Glutamatergic neuron (in vitro differentiated cells): ENCODE data around the gene RSPO4. TPM values are rescaled to one million over a fixed set of nuclear protein-coding genes. Genes with fewer than 3 reads are reported as not detected.

Experiments
- DNase-seq: peaks from one replicate; pipeline ENCODE4 v3.0.0; 2022
- H3K27ac Mint-ChIP-seq: one replicate; pipeline ENCODE4 v1.8.0; 2020; ENCODE audit warnings: mild to moderate bottlenecking, mixed read lengths, inconsistent platforms; ENCODE audit not compliant: unreplicated experiment
- H3K27me3 Mint-ChIP-seq: one replicate; pipeline ENCODE4 v1.8.0; 2020; ENCODE audit warnings: mild to moderate bottlenecking, moderate library complexity, mixed read lengths, inconsistent platforms; ENCODE audit not compliant: unreplicated experiment
- H3K36me3 Mint-ChIP-seq: one replicate; pipeline ENCODE4 v1.8.0; 2020; ENCODE audit warnings: mild to moderate bottlenecking, mixed read lengths, inconsistent platforms; ENCODE audit not compliant: unreplicated experiment
- H3K4me1 Mint-ChIP-seq: one replicate; pipeline ENCODE4 v1.8.0; 2020; ENCODE audit warnings: mild to moderate bottlenecking, low read depth, mixed read lengths, inconsistent platforms; ENCODE audit not compliant: unreplicated experiment
- H3K4me3 Mint-ChIP-seq: one replicate; pipeline ENCODE4 v1.8.0; 2020; ENCODE audit warnings: mild to moderate bottlenecking, mixed read lengths, inconsistent platforms; ENCODE audit not compliant: unreplicated experiment
- H3K9me3 Mint-ChIP-seq: one replicate; pipeline ENCODE4 v1.8.0; 2020; ENCODE audit warnings: mild to moderate bottlenecking, moderate library complexity, mixed read lengths, inconsistent platforms; ENCODE audit not compliant: unreplicated experiment
- total RNA-seq: library from RNA; stranded (reverse); fragmentation: NEBNext Ultra II Directional; extraction: Animal tissue kit (Norgen Biotek cat#: 25700); gene quantifications from one replicate; pipeline ENCODE4 v1.2.1, GENCODE V29; 2021; ENCODE audit not compliant: unreplicated experiment
- TF ChIP-seq, protein P1 (sequence below): fragments of 200-600 bp; sonication (generic); IDR thresholded peaks from one replicate; pipeline ENCODE4 v1.5.0; 2021; ENCODE audit not compliant: partially characterized antibody, unreplicated experiment

RSPO4 gene
- total RNA-seq, 1 donor from 2014 or later = 0.86 TPM

DNA sequence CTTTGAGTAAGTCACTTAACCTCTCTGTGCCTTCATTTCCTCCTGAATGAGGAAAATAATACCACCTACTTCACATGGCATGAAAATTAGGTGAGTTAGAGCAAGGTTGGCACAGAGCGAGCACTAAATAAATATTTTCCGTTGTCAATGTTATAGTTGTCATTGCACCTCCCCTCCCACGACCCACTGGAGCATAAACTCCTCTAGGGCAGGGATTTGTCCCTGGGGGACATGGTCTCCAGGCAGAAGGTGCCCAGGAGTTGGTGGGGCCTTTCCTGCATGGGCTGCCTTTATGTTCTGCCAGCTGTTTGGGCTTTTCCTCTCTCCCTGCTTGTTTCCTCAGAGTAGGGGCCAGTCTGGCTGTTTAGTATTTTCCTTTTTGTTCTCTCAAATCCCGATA lies 84.7 kb downstream of the RSPO4 start:
- DNase-seq = no peak
- peaks cover 21% of the 10 kb centered on the region for H3K27me3 Mint-ChIP-seq
- peaks cover 10% of the 10 kb centered on the region for H3K9me3 Mint-ChIP-seq
- peaks cover 25% of the 10 kb centered on the region for H3K4me1 Mint-ChIP-seq
- no peak overlapping the region for H3K4me3 Mint-ChIP-seq
- TF ChIP-seq, protein P1, sequence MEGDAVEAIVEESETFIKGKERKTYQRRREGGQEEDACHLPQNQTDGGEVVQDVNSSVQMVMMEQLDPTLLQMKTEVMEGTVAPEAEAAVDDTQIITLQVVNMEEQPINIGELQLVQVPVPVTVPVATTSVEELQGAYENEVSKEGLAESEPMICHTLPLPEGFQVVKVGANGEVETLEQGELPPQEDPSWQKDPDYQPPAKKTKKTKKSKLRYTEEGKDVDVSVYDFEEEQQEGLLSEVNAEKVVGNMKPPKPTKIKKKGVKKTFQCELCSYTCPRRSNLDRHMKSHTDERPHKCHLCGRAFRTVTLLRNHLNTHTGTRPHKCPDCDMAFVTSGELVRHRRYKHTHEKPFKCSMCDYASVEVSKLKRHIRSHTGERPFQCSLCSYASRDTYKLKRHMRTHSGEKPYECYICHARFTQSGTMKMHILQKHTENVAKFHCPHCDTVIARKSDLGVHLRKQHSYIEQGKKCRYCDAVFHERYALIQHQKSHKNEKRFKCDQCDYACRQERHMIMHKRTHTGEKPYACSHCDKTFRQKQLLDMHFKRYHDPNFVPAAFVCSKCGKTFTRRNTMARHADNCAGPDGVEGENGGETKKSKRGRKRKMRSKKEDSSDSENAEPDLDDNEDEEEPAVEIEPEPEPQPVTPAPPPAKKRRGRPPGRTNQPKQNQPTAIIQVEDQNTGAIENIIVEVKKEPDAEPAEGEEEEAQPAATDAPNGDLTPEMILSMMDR = no peak
- peaks cover 4% of the 10 kb centered on the region for H3K36me3 Mint-ChIP-seq
- peak overlapping the region; percentile 17 for H3K27ac Mint-ChIP-seq

DNA sequence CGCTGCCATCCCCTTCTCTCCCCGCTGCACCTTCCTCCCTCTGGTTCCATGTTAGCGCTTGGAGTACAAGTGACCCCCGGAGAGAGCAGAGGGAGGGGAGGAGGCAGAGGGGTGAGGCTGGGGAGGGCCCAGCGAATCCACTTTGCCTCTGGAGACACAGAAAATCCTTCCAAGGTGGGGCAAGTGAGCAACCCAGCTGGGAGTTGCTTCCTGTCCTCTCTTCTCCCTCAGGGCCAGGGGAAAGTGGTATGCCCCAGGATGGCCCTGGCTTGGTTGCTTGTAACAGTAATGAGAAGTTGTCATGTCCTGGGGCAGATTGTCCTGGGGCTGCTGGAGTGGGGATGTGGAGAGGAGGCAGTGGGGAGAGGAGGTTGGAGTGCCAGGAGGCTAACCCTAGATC lies 85.3 kb downstream of the RSPO4 start:
- Mint-ChIP-seq H3K4me1 (peaks cover 25% of the 10 kb centered on the region), H3K27ac (peak overlapping the region; percentile 48), H3K36me3 (peaks cover 4% of the 10 kb centered on the region), H3K4me3 (no peak overlapping the region), H3K27me3 (peaks cover 20% of the 10 kb centered on the region), H3K9me3 (peaks cover 10% of the 10 kb centered on the region)
- TF ChIP-seq, protein P1 = no peak
- no peak for DNase-seq

DNA sequence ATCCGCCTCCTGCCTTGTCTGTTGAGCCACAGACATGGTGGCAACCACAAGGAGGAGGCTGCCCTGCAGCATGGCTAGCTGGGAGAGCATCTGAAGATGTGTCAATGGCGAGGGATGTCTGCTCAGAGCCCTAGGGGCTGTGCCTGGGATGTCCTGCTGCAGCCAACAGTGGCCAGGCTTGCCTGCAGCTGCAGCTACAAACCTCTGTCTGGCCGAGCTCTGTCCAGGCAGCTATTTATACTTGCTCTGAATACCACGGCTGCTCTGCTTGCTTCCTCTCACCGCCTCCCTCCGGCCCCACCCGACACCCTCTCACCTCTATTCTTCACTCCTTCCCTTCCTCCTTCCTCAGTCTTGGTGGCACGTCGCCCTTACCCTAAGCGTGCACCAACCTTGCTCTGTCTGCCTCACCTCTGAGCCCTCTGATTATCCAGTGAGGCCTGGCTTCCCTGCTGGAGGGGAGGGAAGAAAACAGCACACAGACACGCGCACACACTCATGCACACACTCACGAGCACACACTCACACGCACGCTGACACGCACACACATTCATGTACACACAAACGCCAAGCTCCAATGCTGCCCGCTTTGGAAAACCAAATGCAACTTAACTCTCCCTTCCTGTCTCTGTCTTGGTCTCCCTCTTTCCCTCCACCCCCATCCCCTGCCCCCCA lies 85.8 kb downstream of the RSPO4 start, which contains the start of gene ANGPT4:
TSS of gene ANGPT4 (minus strand) at position 210 of the 675 bp plus-strand sequence. CDS start at position 90, 120 bp downstream.
- TF ChIP-seq, protein P1 = no peak
- no peak within 1 kb of the TSS for H3K4me3 Mint-ChIP-seq
- peaks cover 12% of the 10 kb centered on the region for H3K9me3 Mint-ChIP-seq
- H3K36me3 Mint-ChIP-seq = peaks cover 4% of the 10 kb centered on the region
- H3K27me3 Mint-ChIP-seq = peaks cover 18% of the 10 kb centered on the region
- DNase-seq = no peak
- H3K27ac Mint-ChIP-seq = peak within 1 kb of the TSS; percentile 48
- peaks cover 25% of the 10 kb centered on the region for H3K4me1 Mint-ChIP-seq

DNA sequence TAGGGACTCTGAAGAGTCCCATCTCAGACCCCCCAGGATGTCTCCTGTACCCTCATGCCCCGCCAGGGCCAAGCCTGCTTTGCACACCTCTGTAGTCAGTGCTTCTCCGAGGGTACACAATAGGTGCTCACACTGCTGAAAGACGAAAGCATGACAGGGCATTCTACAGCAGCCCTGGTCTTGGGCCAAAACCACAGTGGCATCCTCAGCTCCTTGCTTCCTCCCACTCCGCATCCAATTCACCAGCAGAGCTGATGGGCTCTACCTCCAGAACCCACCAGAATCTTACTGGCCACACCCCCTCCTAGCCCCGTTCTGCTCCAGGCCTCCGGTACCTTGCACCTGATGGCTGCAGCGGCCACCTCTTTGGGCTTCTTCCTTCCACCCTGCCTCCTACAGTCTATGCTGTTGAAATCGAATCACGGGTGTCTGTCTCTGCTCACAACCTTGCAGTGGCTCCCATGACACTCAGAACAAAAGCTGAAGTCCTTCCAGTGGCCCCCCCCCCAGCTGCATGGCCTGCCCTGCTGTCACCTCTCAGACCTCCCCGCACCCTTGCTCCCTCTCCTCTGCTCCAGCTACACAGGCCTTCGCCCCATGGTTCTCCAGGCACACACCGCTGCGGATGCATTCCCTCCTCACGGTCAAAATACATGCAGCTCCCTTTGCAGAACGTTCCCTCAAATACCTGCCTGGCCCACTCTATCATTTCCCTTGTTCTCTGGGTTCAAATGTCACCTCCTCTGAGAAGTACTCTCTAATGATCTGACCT lies 87.2 kb downstream of the RSPO4 start:
- peaks cover 31% of the 10 kb centered on the region for H3K4me1 Mint-ChIP-seq
- H3K9me3 Mint-ChIP-seq = peaks cover 9% of the 10 kb centered on the region
- H3K27ac Mint-ChIP-seq = no peak overlapping the region
- H3K36me3 Mint-ChIP-seq = peaks cover 4% of the 10 kb centered on the region
- TF ChIP-seq, protein P1 = no peak
- no peak for DNase-seq
- peaks cover 23% of the 10 kb centered on the region for H3K27me3 Mint-ChIP-seq
- H3K4me3 Mint-ChIP-seq = no peak overlapping the region

DNA sequence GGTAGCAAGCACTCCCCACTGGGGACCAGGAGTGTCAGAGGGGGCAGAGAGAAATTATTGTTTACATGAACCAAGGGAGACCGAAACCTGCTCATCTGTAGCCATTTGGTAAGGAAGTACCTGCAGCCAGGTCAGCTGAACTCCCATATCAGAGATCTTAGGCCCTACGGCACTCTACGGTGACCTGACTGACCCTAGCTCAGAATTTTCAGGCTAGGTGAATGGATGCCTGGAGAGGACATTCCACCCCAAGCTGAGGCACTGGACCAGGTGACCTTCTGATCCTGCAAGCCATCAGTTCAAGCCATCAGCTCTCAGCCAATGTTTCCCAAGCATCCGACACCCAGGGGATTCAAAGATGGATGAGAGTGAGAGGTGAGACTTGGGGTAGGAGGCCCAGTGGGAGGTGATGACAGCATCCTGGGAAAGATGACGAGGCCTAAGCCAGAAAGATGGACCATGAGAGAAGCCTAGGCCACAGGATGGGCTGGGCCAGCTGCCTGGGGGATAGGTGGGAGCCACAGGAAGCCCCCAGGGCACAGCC lies 88.7 kb downstream of the RSPO4 start:
- H3K27ac Mint-ChIP-seq = no peak overlapping the region
- H3K27me3 Mint-ChIP-seq = peaks cover 20% of the 10 kb centered on the region
- H3K9me3 Mint-ChIP-seq = peaks cover 7% of the 10 kb centered on the region
- peaks cover 4% of the 10 kb centered on the region for H3K36me3 Mint-ChIP-seq
- H3K4me1 Mint-ChIP-seq = peaks cover 26% of the 10 kb centered on the region
- DNase-seq = no peak
- TF ChIP-seq, protein P1 = no peak
- H3K4me3 Mint-ChIP-seq = no peak overlapping the region
